Heart left ventricle (tissue), 16 donors: ENCODE data around the gene FCHSD2. TPM values are rescaled to one million over a fixed set of nuclear protein-coding genes. Genes with fewer than 3 reads are reported as not detected.
A peak's percentile ranks its signal among the peaks of the same experiment; 100 is the strongest.

Experiments
- ATAC-seq, 4 donors: fragments of 200-7000 bp; cut with Tn5 transposase; one replicate each; pipeline ENCODE4 v1.9.1; 2020 to 2022; ENCODE audit warnings: moderate library complexity in 4 of 4, mild to moderate bottlenecking in 3 of 4, moderate number of reproducible peaks in 1 of 4
- DNase-seq, 5 donors: peaks; one replicate each; pipeline ENCODE4 v3.0.0-alpha.2; 2020
- H3K27ac ChIP-seq, 12 donors: fragments of 200-600 bp; sonication (generic) in 4 of 12; one replicate each; pipeline versions ENCODE4 v1.5.0 to v1.8.0; 2016 to 2022; ENCODE audit warnings: mild to moderate bottlenecking in 2 of 12
- H3K27me3 ChIP-seq, 9 donors: fragments of 200-600 bp; sonication (generic) in 2 of 9; one replicate each; pipeline versions ENCODE4 v1.5.1 to v1.8.0; 2016 to 2022; ENCODE audit warnings: mild to moderate bottlenecking in 3 of 9
- H3K36me3 ChIP-seq, 9 donors: fragments of 200-600 bp; sonication (generic) in 2 of 9; one replicate each; pipeline versions ENCODE4 v1.5.0 to v1.8.0; 2018 to 2022; ENCODE audit warnings: mild to moderate bottlenecking in 2 of 9
- H3K4me1 ChIP-seq, 12 donors: fragments of 200-600 bp; sonication (generic) in 4 of 12; one replicate each; pipeline versions ENCODE4 v1.5.0 to v1.8.0; 2016 to 2022; ENCODE audit warnings: mild to moderate bottlenecking in 3 of 12
- H3K4me3 ChIP-seq, 12 donors: fragments of 200-600 bp; sonication (generic) in 4 of 12; one replicate each; pipeline versions ENCODE4 v1.5.0 to v1.8.0; 2017 to 2022; ENCODE audit warnings: mild to moderate bottlenecking in 9 of 12, moderate library complexity in 4 of 12
- H3K9me3 ChIP-seq, 12 donors: fragments of 200-600 bp; sonication (generic) in 4 of 12; one replicate each; pipeline versions ENCODE4 v1.5.0 to v1.8.0; 2016 to 2022; ENCODE audit warnings: mild to moderate bottlenecking in 1 of 12
- CTCF ChIP-seq, 12 donors: fragments of 200-600 bp; sonication (generic) in 4 of 12; IDR thresholded peaks; one replicate each; pipeline versions ENCODE4 v1.5.0 to v1.8.0; 2018 to 2022; ENCODE audit warnings: antibody characterized with exemption in 12 of 12, mild to moderate bottlenecking in 5 of 12
- POLR2A ChIP-seq, 2 donors: fragments of 450-650 bp; IDR thresholded peaks; one replicate each; pipeline ENCODE4 v1.6.1; 2017; ENCODE audit warnings: antibody characterized with exemption in 2 of 2, mild to moderate bottlenecking in 2 of 2, moderate library complexity in 2 of 2
- WGBS, 4 donors: extraction: QIAGEN DNeasy Blood & Tissue Kit in 2 of 4; methylation state at CpG; one replicate each; pipeline versions ENCODE4 v1.1.5 to v1.1.7; 2013 to 2018; 5-methylcytosine and 5-hydroxymethylcytosine counted together
- intact Hi-C, 10 donors: fragments of 100-400 bp; cut with DNase I; formaldehyde crosslinking; loops; one replicate each; pipeline versions ENCODE4 v1.11.1 to v1.14.2; 2022
- polyA plus RNA-seq, 2 donors: library from polyadenylated mRNA; stranded (reverse); fragments of 200-250 nt; gene quantifications; one replicate each; pipeline ENCODE4 v1.2.3, GENCODE V29; 2013
- total RNA-seq, 9 donors: library from RNA; depleted of rRNA in 2 of 9; stranded (reverse); fragments of >200 nt in 2 of 9; fragmentation: NEBNext Ultra II Directional in 3 of 9; extraction: Animal tissue kit (Norgen Biotek cat#: 25700) in 3 of 9; gene quantifications; one replicate each; pipeline versions ENCODE4 v1.1.0 to v1.2.4, GENCODE V29; 2016 to 2023
- donor health status: ischemic (EF 13 %, LVEDD 7.1; RV severe dilation, severe dysfunction).
- donor health status: healthy with polysubstance abuse.
- donor health status: DM: no; HTN: yes; CAD: no.
- donor health status: DM: no; HTN: no; CAD: no.
- donor health status: ischemic (EF 25% LVEDD 6.9; RV normal size, moderate dysfunction).
- donor health status: ischemic (EF 25% LVEDD 5.7; RV mildly dilated, moderate dysfunction).
- donor health status: healthy.
- donor health status: DM: yes; HTN: yes; CAD: no.
- donor health status: ischemic (EF 35%, LVEDD 5.7; RV mildly dilated, moderate dysfunction).
- donor health status: nonischemic (EF 11% LVEDD 7.7; RV severe dilation, severe dysfunction).
- donor health status: DM: yes; HTN: yes; CAD: no.
- donor health status: PGD.
- donor health status: ischemic (EF 29% LVEDD 5.4; RV normal size, mild dysfunction).
- donor health status: nonischemic (EF 23%, LVEDD 6.1; RV moderate dilation, normal function).

The FCHSD2 gene
- total and polyA plus RNA-seq, 11 donors, result 9.9 to 61.1 (median 39.0) TPM

GRCh38 chr11:72929256-72929655 is 212.9 kb downstream of the FCHSD2 start:
- Histone ChIP-seq H3K36me3 (no peaks in the 10 kb centered on the region), H3K27ac (no peak overlapping the region), H3K27me3 (no peaks in the 10 kb centered on the region), H3K4me1 (peaks cover 0 to 49% (median 23%) of the 10 kb centered on the region in 12 donors), H3K4me3 (no peak overlapping the region), H3K9me3 (no peaks in the 10 kb centered on the region)
- ATAC-seq (no peak), DNase-seq (no peak)
- TF ChIP-seq CTCF (IDR thresholded peaks at IDR 0.05) (no peak), POLR2A (IDR thresholded peaks at IDR 0.05) (no peak)
- WGBS, 4 donors, result 68 to 83% (median 76%) methylated on average over 1 of the region's 1 CpG
- intact Hi-C loops, result loop anchor here in 7 of 10 donors (5.0 to 10.0 kb wide), 5 partner anchors 213 to 316 kb away; partner anchors contain the start of gene FCHSD2 (in 3 of the 7)

- peak in 2 of 4 donors; percentile 25 to 51 for ATAC-seq
- peaks cover 0 to 47% (median 19%) of the 10 kb centered on the region in 12 donors for H3K4me1 ChIP-seq
These were observed 214.7 kb downstream of the FCHSD2 start for GRCh38 chr11:72927380-72927779.

GRCh38 chr11:72926076-72926475 is 216.0 kb downstream of the FCHSD2 start:
- Histone ChIP-seq H3K4me1 (peaks cover 0 to 50% (median 20%) of the 10 kb centered on the region in 12 donors), H3K27ac (peak overlapping the region in 1 of 12 donors; percentile 10), H3K4me3 (no peak overlapping the region), H3K9me3 (no peaks in the 10 kb centered on the region), H3K27me3 (no peaks in the 10 kb centered on the region), H3K36me3 (peaks cover 0 to 8% (median 5%) of the 10 kb centered on the region in 9 donors)
- intact Hi-C loops, result loop anchor here in 7 of 10 donors (5.0 to 10.0 kb wide), 5 partner anchors 216 to 319 kb away; partner anchors contain the start of gene FCHSD2 (in 3 of the 7)
- DNase-seq (no peak), ATAC-seq (peak in 2 of 4 donors; percentile 12 to 31)
- TF ChIP-seq POLR2A (IDR thresholded peaks at IDR 0.05) (no peak), CTCF (IDR thresholded peaks at IDR 0.05) (no peak)
- WGBS, 4 donors, result 89 to 100% (median 99%) methylated on average over 1 of the region's 1 CpG

More at GRCh38 chr11:72927380-72927779, 214.7 kb downstream of the FCHSD2 start:
- H3K27me3 ChIP-seq, result no peaks in the 10 kb centered on the region
- intact Hi-C loops, result loop anchor here in 7 of 10 donors (5.0 to 10.0 kb wide), 5 partner anchors 215 to 317 kb away; partner anchors contain the start of gene FCHSD2 (in 3 of the 7)
- H3K27ac ChIP-seq, result peak overlapping the region in 5 of 12 donors; percentile 5 to 53 (median 32)
- no peak for DNase-seq
- H3K36me3 ChIP-seq, result no peaks in the 10 kb centered on the region
- H3K9me3 ChIP-seq, result no peaks in the 10 kb centered on the region
- H3K4me3 ChIP-seq, result no peak overlapping the region
- TF ChIP-seq CTCF (IDR thresholded peaks at IDR 0.05), result no peak
- TF ChIP-seq POLR2A (IDR thresholded peaks at IDR 0.05), result no peak

GRCh38 chr11:72925656-72926055 is 216.5 kb downstream of the FCHSD2 start:
- Histone ChIP-seq H3K27me3 (no peaks in the 10 kb centered on the region), H3K27ac (no peak overlapping the region), H3K4me3 (no peak overlapping the region), H3K9me3 (no peaks in the 10 kb centered on the region), H3K36me3 (peaks cover 0 to 10% (median 5%) of the 10 kb centered on the region in 9 donors), H3K4me1 (peaks cover 0 to 53% (median 22%) of the 10 kb centered on the region in 12 donors)
- ATAC-seq (peak in 1 of 4 donors; percentile 35), DNase-seq (no peak)
- WGBS, 4 donors, result 92 to 98% (median 95%) methylated on average over 6 to 9 of the region's 9 CpGs
- no peak for TF ChIP-seq CTCF (IDR thresholded peaks at IDR 0.05)
- no peak for TF ChIP-seq POLR2A (IDR thresholded peaks at IDR 0.05)
- intact Hi-C loops, result loop anchor here in 9 of 10 donors (1.0 to 10.0 kb wide), 7 partner anchors 217 to 319 kb away; partner anchors contain the start of gene FCHSD2 (in 3 of the 9)
